GM12878 (cell line): ENCODE results near the gene NUB1. TPM values are rescaled to one million over a fixed set of nuclear protein-coding genes. Genes with fewer than 3 reads are reported as not detected.

Source experiments
- ATAC-seq: fragments of 200-7000 bp; cut with Tn5 transposase; 3 replicates; pipeline ENCODE4 v1.9.1; 2020; ENCODE audit warnings: mild to moderate bottlenecking, moderate library complexity
- BruUV-seq: library from RNA; stranded (reverse); fragments of 400-500 nt; replicated peaks from 2 replicates; lab custom pipeline; 2021; lab: Mats Ljungman, UMichigan
- CTCF ChIA-PET: fragments of 300-600 bp; sonication (Branson Sonifier 250); formaldehyde crosslinking; extraction: SDS; loops from one replicate; lab custom pipeline; 2021; ENCODE audit warnings: inconsistent platforms; lab: Yijun Ruan, JAX
- POLR2A ChIA-PET: fragments of 350-600 bp; formaldehyde crosslinking; extraction: SDS; loops from one replicate; lab custom pipeline; 2021; ENCODE audit warnings: inconsistent platforms; lab: Charles Lee
- RAD21 ChIA-PET: fragments of 300-600 bp; sonication (Branson Sonifier 250); formaldehyde crosslinking; loops from one replicate; lab custom pipeline; 2023; ENCODE audit warnings: antibody characterized with exemption; ENCODE audit not compliant: unreplicated experiment; lab: Charles Lee
- SMC1A ChIA-PET: fragments of 300-600 bp; sonication (Branson Sonifier 250); formaldehyde crosslinking; loops from one replicate; lab custom pipeline; 2023; ENCODE audit not compliant: unreplicated experiment, uncharacterized antibody; lab: Charles Lee
- DNase-seq: peaks from one replicate; pipeline ENCODE4 v3.0.0-alpha.2; 2011; ENCODE audit warnings: low read depth, low spot score
- FAIRE-seq: peaks from 3 replicates; lab custom pipeline; 2011; peaks lifted over from hg19 to GRCh38; lab: Jason Lieb, UNC
- H2AFZ ChIP-seq: 2 replicates; pipeline ENCODE4 v1.6.0; 2011; ENCODE audit warnings: low read depth, low read length, control low read depth; ENCODE audit not compliant: control insufficient read depth
- H3K27ac ChIP-seq: 2 replicates; pipeline ENCODE4 v1.5.1; 2011; ENCODE audit warnings: control low read depth; ENCODE audit not compliant: control insufficient read depth, insufficient read depth
- H3K27me3 ChIP-seq, 2 experiments: replicated peaks in 1 of 2; 2 replicates each; pipeline versions ENCODE4 v1.6.0 to v1.6.1; 2011; ENCODE audit warnings: low read length in 1 of 2; ENCODE audit not compliant: control insufficient read depth in 2 of 2, insufficient read depth in 2 of 2
- H3K36me3 ChIP-seq, 2 experiments: 2 replicates each; pipeline ENCODE4 v1.5.1; 2011; ENCODE audit warnings: low read length in 1 of 2; ENCODE audit not compliant: control insufficient read depth in 2 of 2, insufficient read depth in 2 of 2
- H3K4me1 ChIP-seq: 2 replicates; pipeline ENCODE4 v1.6.1; 2011; ENCODE audit warnings: mild to moderate bottlenecking, low read length, moderate library complexity, mixed read lengths; ENCODE audit not compliant: control insufficient read depth, insufficient read depth
- H3K4me2 ChIP-seq: 2 replicates; pipeline ENCODE4 v1.6.0; 2011; ENCODE audit warnings: control low read depth; ENCODE audit not compliant: control insufficient read depth, insufficient read depth
- H3K4me3 ChIP-seq: fragments of 200-600 bp; sonication (generic); 2 replicates; pipeline ENCODE4 v1.5.1; 2016
- H3K79me2 ChIP-seq: 2 replicates; pipeline ENCODE4 v1.6.0; 2011; ENCODE audit warnings: low read length; ENCODE audit not compliant: control insufficient read depth, insufficient read depth
- H3K9ac ChIP-seq: 2 replicates; pipeline ENCODE4 v1.8.0; 2011; ENCODE audit warnings: low read length, control low read depth, mixed read lengths; ENCODE audit not compliant: control insufficient read depth, insufficient read depth
- H3K9me3 ChIP-seq: replicated peaks from 3 replicates; pipeline ENCODE4 v1.5.1; 2011; ENCODE audit warnings: mild to moderate bottlenecking, low read length; ENCODE audit not compliant: control insufficient read depth, insufficient read depth
- H4K20me1 ChIP-seq: 2 replicates; pipeline ENCODE4 v1.6.0; 2011; ENCODE audit not compliant: control insufficient read depth, insufficient read depth
- EP300 ChIP-seq, 2 experiments: fragments of 150-350 bp in 1 of 2; IDR thresholded peaks; 2 replicates each; pipeline ENCODE4 v1.6.1; 2011 to 2012; ENCODE audit warnings: low read depth in 2 of 2, low read length in 2 of 2, borderline replicate concordance in 1 of 2, improper control_type of control experiment in 1 of 2, inconsistent platforms in 1 of 2; ENCODE audit not compliant: control insufficient read depth in 1 of 2
- HDAC2 ChIP-seq: fragments of 200-600 bp; sonication (generic); IDR thresholded peaks from 2 replicates; pipeline ENCODE4 v1.6.1; 2017
- MTA2 ChIP-seq: fragments of 450-650 bp; IDR thresholded peaks from 2 replicates; pipeline ENCODE4 v1.6.1; 2016; ENCODE audit warnings: low read depth, mild to moderate bottlenecking, moderate library complexity
- SP1 ChIP-seq: IDR thresholded peaks from one replicate; pipeline ENCODE4 v1.6.1; 2011; ENCODE audit warnings: low read depth, low read length
- WGBS: methylation state at CpG from one replicate; pipeline ENCODE4 v1.1.6; 2016; ENCODE audit warnings: low lambda C conversion rate; ENCODE audit not compliant: insufficient replicate concordance, insufficient coverage; ENCODE audit errors: missing lambda C conversion rate; 5-methylcytosine and 5-hydroxymethylcytosine counted together
- in situ Hi-C: fragments of 300-500 bp; cut with MboI; formaldehyde crosslinking; loops from 9 replicates; pipeline ENCODE4 v1.14.3; 2018; ENCODE audit warnings: mixed read lengths
- intact Hi-C: fragments of 100-400 bp; cut with micrococcal nuclease; formaldehyde crosslinking; loops from one replicate; pipeline ENCODE4 v1.14.2; 2022; ENCODE audit not compliant: unreplicated experiment
- polyA plus RNA-seq, 11 experiments: library from polyadenylated mRNA; depleted of rRNA in 4 of 11; unstranded in 6 of 11; stranded (reverse) in 5 of 11; fragments of >200 nt; fragmentation: Nextera tagmentation in 4 of 11; fragmentation: Illumina TruSeq in 1 of 11; extraction: Ambion mirVana in 4 of 11; extraction: Trizol in 1 of 11; gene quantifications; 1 replicate in 1 of 11; 2 replicates in 10 of 11; pipeline versions ENCODE4 v1.2.1 to v1.2.3, GENCODE V29; 2011 to 2016; ENCODE audit warnings: inconsistent platforms in 2 of 11, missing spikeins in 2 of 11, low read depth in 1 of 11
- total RNA-seq, 4 experiments: library from RNA; depleted of rRNA in 3 of 4; stranded (reverse); fragments of >200 nt in 3 of 4; fragmentation: Illumina TruSeq in 1 of 4; extraction: Trizol in 1 of 4; gene quantifications; 2 replicates each; pipeline versions ENCODE4 v1.2.1 to v1.2.3, GENCODE V29; 2013 to 2021
- TF ChIP-seq, protein P1 (sequence below): IDR thresholded peaks from 2 replicates; pipeline ENCODE4 v1.6.1; 2012; ENCODE audit warnings: improper control_type of control experiment, low read depth, low read length; ENCODE audit not compliant: insufficient replicate concordance

The NUB1 gene
- total and polyA plus RNA-seq, 10 of the 15 experiments (the other 5 are each of a cell fraction or from before 2014, with no cell fraction given): 24.1 to 102 (median 49.0) TPM

DNA sequence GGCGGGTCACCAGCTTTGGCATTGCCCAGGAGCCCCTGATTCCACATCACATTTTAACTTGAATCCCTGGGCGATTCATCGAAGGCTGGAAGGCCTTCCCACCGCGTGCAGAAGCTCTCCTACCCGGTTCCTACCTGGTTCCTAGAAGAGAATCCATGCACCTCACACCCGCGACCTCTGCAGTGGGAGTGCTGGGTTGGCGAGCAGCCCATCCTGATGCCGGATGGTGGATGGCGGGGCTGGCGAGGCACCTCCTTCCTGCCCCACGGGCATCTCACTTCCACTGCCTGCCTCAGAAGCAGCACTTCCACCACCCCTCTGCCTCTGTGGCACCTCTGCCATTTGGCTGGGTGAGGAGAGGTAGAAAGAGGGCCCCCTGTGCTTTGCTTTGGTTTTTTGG is 32.0 kb downstream of the NUB1 start:
- intact Hi-C loops (no loop called here), in situ Hi-C loops (no loop called here)
- no peak overlapping the region for H3K27ac ChIP-seq
- H3K4me1 ChIP-seq: no peaks in the 10 kb centered on the region
- BruUV-seq: no TSS peak
- no peak for TF ChIP-seq MTA2
- TF ChIP-seq EP300 (IDR thresholded peaks at IDR 0.05; ENCODE audit: borderline replicate concordance in 1 of 2, control insufficient read depth in 1 of 2, low read depth in 2 of 2, low read length in 2 of 2): no peak
- no peak for TF ChIP-seq SP1
- TF ChIP-seq, protein P1, sequence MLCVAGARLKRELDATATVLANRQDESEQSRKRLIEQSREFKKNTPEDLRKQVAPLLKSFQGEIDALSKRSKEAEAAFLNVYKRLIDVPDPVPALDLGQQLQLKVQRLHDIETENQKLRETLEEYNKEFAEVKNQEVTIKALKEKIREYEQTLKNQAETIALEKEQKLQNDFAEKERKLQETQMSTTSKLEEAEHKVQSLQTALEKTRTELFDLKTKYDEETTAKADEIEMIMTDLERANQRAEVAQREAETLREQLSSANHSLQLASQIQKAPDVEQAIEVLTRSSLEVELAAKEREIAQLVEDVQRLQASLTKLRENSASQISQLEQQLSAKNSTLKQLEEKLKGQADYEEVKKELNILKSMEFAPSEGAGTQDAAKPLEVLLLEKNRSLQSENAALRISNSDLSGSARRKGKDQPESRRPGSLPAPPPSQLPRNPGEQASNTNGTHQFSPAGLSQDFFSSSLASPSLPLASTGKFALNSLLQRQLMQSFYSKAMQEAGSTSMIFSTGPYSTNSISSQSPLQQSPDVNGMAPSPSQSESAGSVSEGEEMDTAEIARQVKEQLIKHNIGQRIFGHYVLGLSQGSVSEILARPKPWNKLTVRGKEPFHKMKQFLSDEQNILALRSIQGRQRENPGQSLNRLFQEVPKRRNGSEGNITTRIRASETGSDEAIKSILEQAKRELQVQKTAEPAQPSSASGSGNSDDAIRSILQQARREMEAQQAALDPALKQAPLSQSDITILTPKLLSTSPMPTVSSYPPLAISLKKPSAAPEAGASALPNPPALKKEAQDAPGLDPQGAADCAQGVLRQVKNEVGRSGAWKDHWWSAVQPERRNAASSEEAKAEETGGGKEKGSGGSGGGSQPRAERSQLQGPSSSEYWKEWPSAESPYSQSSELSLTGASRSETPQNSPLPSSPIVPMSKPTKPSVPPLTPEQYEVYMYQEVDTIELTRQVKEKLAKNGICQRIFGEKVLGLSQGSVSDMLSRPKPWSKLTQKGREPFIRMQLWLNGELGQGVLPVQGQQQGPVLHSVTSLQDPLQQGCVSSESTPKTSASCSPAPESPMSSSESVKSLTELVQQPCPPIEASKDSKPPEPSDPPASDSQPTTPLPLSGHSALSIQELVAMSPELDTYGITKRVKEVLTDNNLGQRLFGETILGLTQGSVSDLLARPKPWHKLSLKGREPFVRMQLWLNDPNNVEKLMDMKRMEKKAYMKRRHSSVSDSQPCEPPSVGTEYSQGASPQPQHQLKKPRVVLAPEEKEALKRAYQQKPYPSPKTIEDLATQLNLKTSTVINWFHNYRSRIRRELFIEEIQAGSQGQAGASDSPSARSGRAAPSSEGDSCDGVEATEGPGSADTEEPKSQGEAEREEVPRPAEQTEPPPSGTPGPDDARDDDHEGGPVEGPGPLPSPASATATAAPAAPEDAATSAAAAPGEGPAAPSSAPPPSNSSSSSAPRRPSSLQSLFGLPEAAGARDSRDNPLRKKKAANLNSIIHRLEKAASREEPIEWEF: no peak
- no peak for TF ChIP-seq HDAC2
- FAIRE-seq (no peak), DNase-seq (no peak), ATAC-seq (no peak)
- H3K79me2 ChIP-seq: no peaks in the 10 kb centered on the region
- H3K36me3 ChIP-seq: peaks cover 13 to 18% of the 10 kb centered on the region in 2 experiments
- WGBS: 98% methylated on average over 13 of the region's 13 CpGs
- H3K9me3 ChIP-seq: no peaks in the 10 kb centered on the region
- H3K9ac ChIP-seq: no peak overlapping the region
- no peak overlapping the region for H2AFZ ChIP-seq
- ChIA-PET CTCF (interaction anchor here (0.8 kb wide), 1 partner anchor 259 kb away, joined by 3 read pairs; no protein-coding TSS in a partner anchor), RAD21 (no interaction called here), SMC1A (no interaction called here), POLR2A (no interaction called here)
- H3K27me3 ChIP-seq: no peaks in the 10 kb centered on the region
- no peak overlapping the region for H3K4me2 ChIP-seq
- H3K4me3 ChIP-seq: no peak overlapping the region
- H4K20me1 ChIP-seq: no peaks in the 10 kb centered on the region
